GM18951 (cell line): ENCODE data around the gene IGF2BP1.

Experiments
- POLR2A ChIP-seq: IDR thresholded peaks from 4 replicates; pipeline ENCODE4 v1.6.1; 2011; ENCODE audit warnings: mild to moderate bottlenecking; ENCODE audit not compliant: insufficient read length, insufficient read depth; ENCODE audit errors: extremely low read depth
- in situ Hi-C: fragments of 300-500 bp; cut with MboI; formaldehyde crosslinking; loops from one replicate; pipeline ENCODE4 v1.12.0; 2022; ENCODE audit warnings: low sequenced_read_pairs, mixed read lengths, inconsistent platforms; ENCODE audit not compliant: unreplicated experiment

IGF2BP1 gene

GRCh38 chr17:48989100-48989499 lies 8.1 kb upstream of the IGF2BP1 start:
- TF ChIP-seq POLR2A, result no peak
- in situ Hi-C loops, result no loop called here

- in situ Hi-C loops, result no loop called here
- TF ChIP-seq POLR2A, result no peak
These were observed 6.3 kb upstream of the IGF2BP1 start for GRCh38 chr17:48990882-48991357.

GRCh38 chr17:48992444-48992843 lies 4.7 kb upstream of the IGF2BP1 start:
- in situ Hi-C loops, result no loop called here
- no peak for TF ChIP-seq POLR2A

- in situ Hi-C loops, result no loop called here
- TF ChIP-seq POLR2A, result no peak
These were observed 3.9 kb upstream of the IGF2BP1 start for GRCh38 chr17:48993305-48993704.

GRCh38 chr17:48993951-48994350 lies 3.2 kb upstream of the IGF2BP1 start:
- in situ Hi-C loops, result no loop called here
- TF ChIP-seq POLR2A, result no peak

GRCh38 chr17:48994549-48995303 lies 2.5 kb upstream of the IGF2BP1 start:
- in situ Hi-C loops, result no loop called here
- no peak for TF ChIP-seq POLR2A

- in situ Hi-C loops, result no loop called here
- no peak for TF ChIP-seq POLR2A
These were observed 1.7 kb upstream of the IGF2BP1 start for GRCh38 chr17:48995304-48995973.

GRCh38 chr17:48995974-48996721 lies 1.0 kb upstream of the IGF2BP1 start:
- no peak for TF ChIP-seq POLR2A
- in situ Hi-C loops, result no loop called here

GRCh38 chr17:48996722-48997102 lies 473 bp upstream of the IGF2BP1 start:
- in situ Hi-C loops, result no loop called here
- no peak for TF ChIP-seq POLR2A

GRCh38 chr17:48997827-48998586 lies 822 bp downstream of the IGF2BP1 start:
- in situ Hi-C loops, result no loop called here
- TF ChIP-seq POLR2A, result no peak

- in situ Hi-C loops, result no loop called here
- TF ChIP-seq POLR2A, result no peak
These were observed 1.6 kb downstream of the IGF2BP1 start for GRCh38 chr17:48998587-48999440.

GRCh38 chr17:49000943-49001342 lies 3.8 kb downstream of the IGF2BP1 start:
- TF ChIP-seq POLR2A, result no peak
- in situ Hi-C loops, result no loop called here

- no peak for TF ChIP-seq POLR2A
- in situ Hi-C loops, result no loop called here
These were observed 4.5 kb downstream of the IGF2BP1 start for GRCh38 chr17:49001671-49002070.
